ENCODE data around the gene AP1M1.

DNA sequence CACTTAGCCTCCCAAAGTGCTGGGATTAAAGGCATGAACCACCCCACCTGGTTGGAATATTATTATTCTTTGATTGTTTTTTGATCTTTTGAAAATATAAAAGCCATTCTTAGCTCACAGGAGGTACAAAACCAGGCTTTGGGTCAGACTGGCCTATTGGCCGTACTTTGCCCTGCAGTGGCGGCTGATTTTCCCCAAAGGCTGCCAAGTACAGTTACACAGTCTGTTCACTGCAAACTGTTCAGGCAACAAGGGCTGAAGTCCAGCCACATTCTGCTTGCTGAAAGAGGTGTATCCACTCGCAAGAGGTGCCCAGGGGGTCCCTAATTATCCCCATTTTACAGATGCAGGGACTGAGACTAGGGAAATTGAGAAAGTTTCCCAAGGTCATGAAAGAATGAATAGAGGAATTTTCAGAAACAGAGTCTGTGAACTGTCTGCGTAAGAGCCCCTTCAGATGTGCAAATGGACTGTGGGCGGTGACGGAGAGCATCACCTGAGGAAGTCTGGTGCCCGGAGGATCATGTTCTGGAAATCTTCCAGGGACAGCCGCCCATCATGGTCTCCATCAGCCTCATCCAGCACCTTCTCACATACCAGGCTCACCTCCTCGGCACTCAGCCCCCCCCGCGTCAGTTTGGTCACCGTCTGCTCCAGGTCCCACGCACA is 33.4 kb upstream of the AP1M1 start:
- TF ChIP-seq, protein P1, sequence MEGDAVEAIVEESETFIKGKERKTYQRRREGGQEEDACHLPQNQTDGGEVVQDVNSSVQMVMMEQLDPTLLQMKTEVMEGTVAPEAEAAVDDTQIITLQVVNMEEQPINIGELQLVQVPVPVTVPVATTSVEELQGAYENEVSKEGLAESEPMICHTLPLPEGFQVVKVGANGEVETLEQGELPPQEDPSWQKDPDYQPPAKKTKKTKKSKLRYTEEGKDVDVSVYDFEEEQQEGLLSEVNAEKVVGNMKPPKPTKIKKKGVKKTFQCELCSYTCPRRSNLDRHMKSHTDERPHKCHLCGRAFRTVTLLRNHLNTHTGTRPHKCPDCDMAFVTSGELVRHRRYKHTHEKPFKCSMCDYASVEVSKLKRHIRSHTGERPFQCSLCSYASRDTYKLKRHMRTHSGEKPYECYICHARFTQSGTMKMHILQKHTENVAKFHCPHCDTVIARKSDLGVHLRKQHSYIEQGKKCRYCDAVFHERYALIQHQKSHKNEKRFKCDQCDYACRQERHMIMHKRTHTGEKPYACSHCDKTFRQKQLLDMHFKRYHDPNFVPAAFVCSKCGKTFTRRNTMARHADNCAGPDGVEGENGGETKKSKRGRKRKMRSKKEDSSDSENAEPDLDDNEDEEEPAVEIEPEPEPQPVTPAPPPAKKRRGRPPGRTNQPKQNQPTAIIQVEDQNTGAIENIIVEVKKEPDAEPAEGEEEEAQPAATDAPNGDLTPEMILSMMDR (IDR thresholded peaks at IDR 0.05; ENCODE audit: insufficient read depth, low read length, poor library complexity, severe bottlenecking), result no peak
- TF ChIP-seq EZH2phosphoT487 (conservative IDR thresholded peaks at IDR 0.05; ENCODE audit: low read length), result no peak

All from SU-DHL-6 (cell line).